ENCODE results near the gene MAFG.

DNA sequence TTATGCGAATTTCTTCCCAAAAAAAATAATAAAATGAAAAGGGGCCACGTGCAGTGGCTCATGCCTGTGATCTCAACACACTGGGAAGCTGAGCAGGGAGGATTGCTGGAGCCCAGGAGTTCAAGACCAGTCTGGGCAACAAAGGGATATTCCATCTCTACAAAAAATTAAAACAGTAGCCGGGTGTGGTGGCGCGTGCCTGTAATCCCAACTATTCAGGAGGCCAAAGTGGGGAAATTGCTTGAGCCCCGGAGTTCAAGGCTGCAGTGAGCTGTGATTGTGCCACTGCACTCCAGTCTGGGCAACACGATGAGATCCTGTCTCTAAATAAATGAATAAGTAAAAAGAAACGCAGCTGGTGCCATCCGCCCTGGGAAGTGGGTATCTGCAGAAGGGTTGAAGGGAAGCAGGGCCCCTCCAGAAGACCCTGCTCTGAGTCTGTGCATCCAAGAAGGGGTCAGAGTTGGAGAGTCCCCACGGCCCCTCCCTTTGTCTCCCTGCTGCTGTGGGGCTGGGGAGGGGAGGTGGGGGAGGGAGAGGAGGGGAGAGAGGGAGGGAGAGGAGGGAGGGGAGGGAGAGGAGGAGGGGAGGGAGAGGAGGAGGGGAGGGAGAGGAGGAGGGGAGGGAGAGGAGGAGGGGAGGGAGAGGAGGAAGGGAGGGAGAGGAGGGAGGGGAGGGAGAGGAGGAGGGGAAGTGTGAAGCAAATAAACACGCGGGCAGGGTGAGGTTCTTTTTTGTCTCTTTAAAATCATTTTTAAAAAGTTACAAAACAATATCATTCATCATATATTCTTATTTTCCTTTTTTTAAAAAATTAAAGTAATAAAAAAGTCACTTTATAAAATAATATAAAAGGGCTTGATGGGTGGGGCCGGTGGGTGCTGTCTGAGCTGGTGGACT is 24.5 kb upstream of the MAFG start:
- TF ChIP-seq CTCF (IDR thresholded peaks at IDR 0.05; ENCODE audit: insufficient read depth, low read length, poor library complexity, severe bottlenecking) (no peak), EZH2phosphoT487 (conservative IDR thresholded peaks at IDR 0.05; ENCODE audit: low read length) (no peak)

Measured in SU-DHL-6 (cell line).